Measurements from ENCODE around the gene TPSG1.

Gene TPSG1

GRCh38 chr16:1181404-1182315 is 43.4 kb downstream of the TPSG1 start:
- TF ChIP-seq TSHZ2 (CRISPR knock-in tag; IDR thresholded peaks at IDR 0.05) (no peak), ZNF565 (CRISPR knock-in tag; conservative IDR thresholded peaks at IDR 0.05; ENCODE audit: low read depth) (no peak), TCF4 (CRISPR knock-in tag; IDR thresholded peaks at IDR 0.05; ENCODE audit: borderline replicate concordance) (no peak), ZFP30 (CRISPR knock-in tag; IDR thresholded peaks at IDR 0.05) (no peak), CREB5 (CRISPR knock-in tag; IDR thresholded peaks at IDR 0.05; ENCODE audit: low read depth) (no peak), POU6F1 (CRISPR knock-in tag; IDR thresholded peaks at IDR 0.05; ENCODE audit: borderline replicate concordance, low read depth) (no peak), CSRNP3 (CRISPR knock-in tag; IDR thresholded peaks at IDR 0.05) (no peak), ESRRG (CRISPR knock-in tag; IDR thresholded peaks at IDR 0.05) (no peak), PATZ1 (CRISPR knock-in tag; IDR thresholded peaks at IDR 0.05; ENCODE audit: borderline replicate concordance) (no peak), TOX (CRISPR knock-in tag; IDR thresholded peaks at IDR 0.05; ENCODE audit: borderline replicate concordance) (no peak), BACH2 (CRISPR knock-in tag; IDR thresholded peaks at IDR 0.05; ENCODE audit: borderline replicate concordance) (no peak), ZNF70 (CRISPR knock-in tag; IDR thresholded peaks at IDR 0.05) (no peak), CSDC2 (CRISPR knock-in tag; IDR thresholded peaks at IDR 0.05) (no peak), ISL1 (CRISPR knock-in tag; IDR thresholded peaks at IDR 0.05) (no peak), ZC3H10 (CRISPR knock-in tag; IDR thresholded peaks at IDR 0.05) (no peak), OSR1 (CRISPR knock-in tag; IDR thresholded peaks at IDR 0.05) (no peak), ZNF8 (CRISPR knock-in tag; IDR thresholded peaks at IDR 0.05) (no peak), ARNTL (CRISPR knock-in tag; IDR thresholded peaks at IDR 0.05; ENCODE audit: borderline replicate concordance, low read depth) (no peak), SNAI2 (CRISPR knock-in tag; IDR thresholded peaks at IDR 0.05) (no peak)

GRCh38 chr16:1180549-1181403 is 44.3 kb downstream of the TPSG1 start:
- no peak for ATAC-seq
- TF ChIP-seq ZNF565 (CRISPR knock-in tag; conservative IDR thresholded peaks at IDR 0.05; ENCODE audit: low read depth): no peak
- no peak for TF ChIP-seq TSHZ2 (CRISPR knock-in tag; IDR thresholded peaks at IDR 0.05)
- no peak for TF ChIP-seq GLIS3 (CRISPR knock-in tag; IDR thresholded peaks at IDR 0.05)
- no peak for TF ChIP-seq RARB (CRISPR knock-in tag; IDR thresholded peaks at IDR 0.05)
- no peak for TF ChIP-seq OSR1 (CRISPR knock-in tag; IDR thresholded peaks at IDR 0.05)
- no peak for TF ChIP-seq ZFP3 (CRISPR knock-in tag; IDR thresholded peaks at IDR 0.05)
- TF ChIP-seq ZNF70 (CRISPR knock-in tag; IDR thresholded peaks at IDR 0.05): no peak
- TF ChIP-seq ESRRG (CRISPR knock-in tag; IDR thresholded peaks at IDR 0.05): no peak
- TF ChIP-seq ZC3H10 (CRISPR knock-in tag; IDR thresholded peaks at IDR 0.05): no peak
- no peak for TF ChIP-seq PPARA (CRISPR knock-in tag; IDR thresholded peaks at IDR 0.05; ENCODE audit: borderline replicate concordance)
- no peak for TF ChIP-seq CSRNP3 (CRISPR knock-in tag; IDR thresholded peaks at IDR 0.05)
- no peak for TF ChIP-seq ARNTL (CRISPR knock-in tag; IDR thresholded peaks at IDR 0.05; ENCODE audit: borderline replicate concordance, low read depth)

More at GRCh38 chr16:1181404-1182315, 43.4 kb downstream of the TPSG1 start:
- no peak for ATAC-seq

All from SK-N-SH treated with all-trans-retinoic acid at 6 μM for 48 hours (cell line).